ENCODE data around the gene ARHGAP31.

The ARHGAP31 gene

DNA sequence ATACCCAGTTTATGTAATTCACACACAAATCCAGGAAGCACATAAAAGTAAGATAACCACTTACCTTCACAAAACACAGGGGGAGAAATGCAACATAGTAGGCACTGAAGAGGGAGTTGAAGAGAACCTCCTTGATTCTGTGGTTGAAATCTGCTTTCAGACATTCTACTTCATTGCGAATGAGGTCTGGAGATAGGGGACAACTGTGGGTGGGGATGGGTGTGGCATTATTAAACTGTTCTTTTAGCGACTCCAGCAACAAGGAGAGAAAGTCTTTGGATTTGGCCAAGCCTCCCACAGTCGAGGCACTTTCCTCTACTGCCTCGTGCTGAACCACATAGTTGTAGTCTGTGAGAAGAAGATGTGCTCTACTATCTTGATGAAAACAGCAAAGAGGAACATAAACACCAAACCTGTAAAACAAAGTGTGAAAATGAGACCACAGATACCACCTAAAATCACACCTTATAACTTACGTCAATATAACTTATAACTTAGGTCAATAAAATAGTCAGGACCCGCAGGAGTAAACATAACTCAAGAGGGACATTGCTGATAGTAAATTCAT, 143.6 kb downstream of the ARHGAP31 start:
- no peaks in the 10 kb centered on the region for H3K79me2 ChIP-seq (ENCODE audit: insufficient read depth, low read length)
- H3K4me2 ChIP-seq (ENCODE audit: low read depth, low read length, poor library complexity, severe bottlenecking), result no peak overlapping the region
- H3K27ac ChIP-seq (ENCODE audit: low read depth, low read length), result no peak overlapping the region
- no peak for TF ChIP-seq EZH2phosphoT487 (conservative IDR thresholded peaks at IDR 0.05; ENCODE audit: low read length)
- TF ChIP-seq, protein P1, sequence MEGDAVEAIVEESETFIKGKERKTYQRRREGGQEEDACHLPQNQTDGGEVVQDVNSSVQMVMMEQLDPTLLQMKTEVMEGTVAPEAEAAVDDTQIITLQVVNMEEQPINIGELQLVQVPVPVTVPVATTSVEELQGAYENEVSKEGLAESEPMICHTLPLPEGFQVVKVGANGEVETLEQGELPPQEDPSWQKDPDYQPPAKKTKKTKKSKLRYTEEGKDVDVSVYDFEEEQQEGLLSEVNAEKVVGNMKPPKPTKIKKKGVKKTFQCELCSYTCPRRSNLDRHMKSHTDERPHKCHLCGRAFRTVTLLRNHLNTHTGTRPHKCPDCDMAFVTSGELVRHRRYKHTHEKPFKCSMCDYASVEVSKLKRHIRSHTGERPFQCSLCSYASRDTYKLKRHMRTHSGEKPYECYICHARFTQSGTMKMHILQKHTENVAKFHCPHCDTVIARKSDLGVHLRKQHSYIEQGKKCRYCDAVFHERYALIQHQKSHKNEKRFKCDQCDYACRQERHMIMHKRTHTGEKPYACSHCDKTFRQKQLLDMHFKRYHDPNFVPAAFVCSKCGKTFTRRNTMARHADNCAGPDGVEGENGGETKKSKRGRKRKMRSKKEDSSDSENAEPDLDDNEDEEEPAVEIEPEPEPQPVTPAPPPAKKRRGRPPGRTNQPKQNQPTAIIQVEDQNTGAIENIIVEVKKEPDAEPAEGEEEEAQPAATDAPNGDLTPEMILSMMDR (IDR thresholded peaks at IDR 0.05; ENCODE audit: insufficient read depth, low read length, poor library complexity, severe bottlenecking), result no peak
- H3F3A ChIP-seq (ENCODE audit: insufficient read depth), result no peaks in the 10 kb centered on the region
- H3K9me2 ChIP-seq (replicated peaks; ENCODE audit: insufficient read depth, low read length), result no peaks in the 10 kb centered on the region
- H3K9me3 ChIP-seq (ENCODE audit: insufficient read depth, low read length), result no peaks in the 10 kb centered on the region
- no peaks in the 10 kb centered on the region for H4K20me1 ChIP-seq (ENCODE audit: low read depth, low read length)
- peaks cover 24% of the 10 kb centered on the region for H3K36me3 ChIP-seq (ENCODE audit: low read length)
- H3K9ac ChIP-seq (ENCODE audit: low read length), result no peak overlapping the region
- H3K4me3 ChIP-seq (ENCODE audit: insufficient read depth, low read length, poor library complexity, severe bottlenecking), result no peak overlapping the region
- no peaks in the 10 kb centered on the region for H3K27me3 ChIP-seq (ENCODE audit: low read length)
- H2AFZ ChIP-seq (ENCODE audit: low read depth, low read length, severe bottlenecking), result no peak overlapping the region

- Histone ChIP-seq H3K27ac (ENCODE audit: low read depth, low read length) (no peak overlapping the region), H3K9ac (ENCODE audit: low read length) (no peak overlapping the region), H3F3A (ENCODE audit: insufficient read depth) (no peaks in the 10 kb centered on the region), H3K27me3 (ENCODE audit: low read length) (no peaks in the 10 kb centered on the region), H3K79me2 (ENCODE audit: insufficient read depth, low read length) (no peaks in the 10 kb centered on the region), H3K4me2 (ENCODE audit: low read depth, low read length, poor library complexity, severe bottlenecking) (no peak overlapping the region), H2AFZ (ENCODE audit: low read depth, low read length, severe bottlenecking) (no peak overlapping the region), H3K9me2 (replicated peaks; ENCODE audit: insufficient read depth, low read length) (no peaks in the 10 kb centered on the region), H3K36me3 (ENCODE audit: low read length) (peaks cover 30% of the 10 kb centered on the region), H3K4me3 (ENCODE audit: insufficient read depth, low read length, poor library complexity, severe bottlenecking) (no peak overlapping the region), H3K9me3 (ENCODE audit: insufficient read depth, low read length) (no peaks in the 10 kb centered on the region), H4K20me1 (ENCODE audit: low read depth, low read length) (no peaks in the 10 kb centered on the region)
- TF ChIP-seq, protein P1 (IDR thresholded peaks at IDR 0.05; ENCODE audit: insufficient read depth, low read length, poor library complexity, severe bottlenecking), result no peak
- no peak for TF ChIP-seq EZH2phosphoT487 (conservative IDR thresholded peaks at IDR 0.05; ENCODE audit: low read length)
These were observed 149.0 kb downstream of the ARHGAP31 start for GRCh38 chr3:119443179-119443578.

DNA sequence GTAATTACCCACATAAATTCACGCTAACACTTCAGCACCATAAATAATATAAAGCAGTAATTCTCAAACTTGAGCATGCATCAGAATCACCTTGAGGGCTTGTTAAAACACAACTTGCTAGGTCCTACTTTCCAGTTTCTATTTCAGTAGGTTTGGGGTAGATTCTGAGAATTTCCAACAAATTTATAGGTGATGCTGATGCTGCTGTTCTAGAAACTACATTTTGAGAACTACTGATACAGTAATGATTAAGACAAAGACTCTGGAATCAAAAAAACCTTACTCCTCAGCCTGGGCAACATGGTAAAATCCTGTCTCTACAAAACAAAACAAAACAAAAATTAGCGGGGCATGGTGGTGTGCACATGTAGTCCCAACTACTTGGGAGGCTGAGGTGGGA, 150.4 kb downstream of the ARHGAP31 start:
- H3K9ac ChIP-seq (ENCODE audit: low read length), result no peak overlapping the region
- no peaks in the 10 kb centered on the region for H3K79me2 ChIP-seq (ENCODE audit: insufficient read depth, low read length)
- H4K20me1 ChIP-seq (ENCODE audit: low read depth, low read length), result no peaks in the 10 kb centered on the region
- no peaks in the 10 kb centered on the region for H3F3A ChIP-seq (ENCODE audit: insufficient read depth)
- TF ChIP-seq EZH2phosphoT487 (conservative IDR thresholded peaks at IDR 0.05; ENCODE audit: low read length), result no peak
- TF ChIP-seq, protein P1 (IDR thresholded peaks at IDR 0.05; ENCODE audit: insufficient read depth, low read length, poor library complexity, severe bottlenecking), result no peak
- no peaks in the 10 kb centered on the region for H3K27me3 ChIP-seq (ENCODE audit: low read length)
- H2AFZ ChIP-seq (ENCODE audit: low read depth, low read length, severe bottlenecking), result no peak overlapping the region
- H3K4me3 ChIP-seq (ENCODE audit: insufficient read depth, low read length, poor library complexity, severe bottlenecking), result no peak overlapping the region
- no peak overlapping the region for H3K27ac ChIP-seq (ENCODE audit: low read depth, low read length)
- H3K36me3 ChIP-seq (ENCODE audit: low read length), result peaks cover 35% of the 10 kb centered on the region
- H3K9me2 ChIP-seq (replicated peaks; ENCODE audit: insufficient read depth, low read length), result no peaks in the 10 kb centered on the region
- H3K4me2 ChIP-seq (ENCODE audit: low read depth, low read length, poor library complexity, severe bottlenecking), result no peak overlapping the region
- no peaks in the 10 kb centered on the region for H3K9me3 ChIP-seq (ENCODE audit: insufficient read depth, low read length)

Data from SU-DHL-6 (cell line).